Adrenal gland (tissue), 5 donors: ENCODE data around the gene POGZ.

Experiments used
- CTCF ChIP-seq, 6 experiments: fragments of 450-650 bp in 4 of 6; fragments of 200-600 bp in 2 of 6; sonication (generic) in 1 of 6; IDR thresholded peaks; 1 replicate in 5 of 6; 2 replicates in 1 of 6; pipeline versions ENCODE4 v1.5.1 to v1.8.0; 2016 to 2021; ENCODE audit warnings: antibody characterized with exemption in 6 of 6, mild to moderate bottlenecking in 2 of 6, moderate library complexity in 1 of 6
- POLR2A ChIP-seq, 2 donors: fragments of 450-650 bp; IDR thresholded peaks; one replicate each; pipeline ENCODE4 v1.6.1; 2017; ENCODE audit warnings: antibody characterized with exemption in 2 of 2, mild to moderate bottlenecking in 2 of 2, moderate library complexity in 1 of 2
- donor health status: DM: no; HTN: no; CAD: no.

- TF ChIP-seq CTCF (IDR thresholded peaks at IDR 0.05), result no peak
- TF ChIP-seq POLR2A (IDR thresholded peaks at IDR 0.05), result no peak
Observed at GRCh38 chr1:151416231-151416630, 43.1 kb downstream of the POGZ start.
